Measurements from ENCODE around the gene LPIN1.

GRCh38 chr2:11743846-11744553, 2.4 kb upstream of the LPIN1 start:
- TF ChIP-seq CTCF (IDR thresholded peaks at IDR 0.05; ENCODE audit: low read depth, low read length) = no peak
- TF ChIP-seq POLR2A (IDR thresholded peaks at IDR 0.05; ENCODE audit: extremely low read depth, insufficient read length) = no peak

All from NB4 (cell line).